Testis (tissue), 3 donors: Measurements from ENCODE around the gene SATB1. TPM values are rescaled to one million over a fixed set of nuclear protein-coding genes. Genes with fewer than 3 reads are reported as not detected.

Experiments used
- DNase-seq: peaks from one replicate; pipeline ENCODE4 v3.0.0-alpha.2; 2019
- H3K27ac ChIP-seq, 2 donors: fragments of 200-600 bp; sonication (generic); one replicate each; pipeline ENCODE4 v1.5.1; 2019
- H3K27me3 ChIP-seq: fragments of 200-600 bp; sonication (generic); one replicate; pipeline ENCODE4 v1.5.1; 2019
- H3K36me3 ChIP-seq: fragments of 200-600 bp; sonication (generic); one replicate; pipeline ENCODE4 v1.5.1; 2017; ENCODE audit warnings: low read depth; ENCODE audit errors: missing control alignments
- H3K4me1 ChIP-seq: fragments of 200-600 bp; sonication (generic); one replicate; pipeline ENCODE4 v1.5.1; 2019
- H3K4me3 ChIP-seq, 2 donors: fragments of 200-600 bp; sonication (generic); one replicate each; pipeline ENCODE4 v1.5.1; 2017 to 2019
- H3K9me3 ChIP-seq: fragments of 200-600 bp; sonication (generic); one replicate; pipeline ENCODE4 v1.5.1; 2017
- POLR2A ChIP-seq: fragments of 450-650 bp; IDR thresholded peaks from one replicate; pipeline ENCODE4 v1.6.1; 2017; ENCODE audit warnings: antibody characterized with exemption, mild to moderate bottlenecking, moderate library complexity
- WGBS, 2 donors: methylation state at CpG; one replicate each; pipeline ENCODE4 v1.1.5; 2018; 5-methylcytosine and 5-hydroxymethylcytosine counted together
- intact Hi-C: fragments of 100-400 bp; cut with DNase I; formaldehyde crosslinking; loops from one replicate; pipeline ENCODE4 v1.15.1; 2023; ENCODE audit warnings: low total_unique reads
- polyA plus RNA-seq: library from polyadenylated mRNA; stranded (reverse); fragments of 350-450 nt; fragmentation: Illumina TruSeq; extraction: RNeasy Lipid Tissue Mini Kit (QIAGEN cat#74804); gene quantifications from one replicate; pipeline ENCODE4 v1.2.3, GENCODE V29; 2014; ENCODE audit warnings: low read depth, low replicate concordance; ENCODE audit not compliant: insufficient read depth
- total RNA-seq, 2 donors: library from RNA; depleted of rRNA; stranded (reverse); fragments of >200 nt; gene quantifications; one replicate each; pipeline ENCODE4 v1.2.3, GENCODE V29; 2016
- TF ChIP-seq, protein P1 (sequence below), 3 experiments: fragments of 450-650 bp in 2 of 3; fragments of 200-600 bp in 1 of 3; sonication (generic) in 1 of 3; IDR thresholded peaks; one replicate each; pipeline ENCODE4 v1.5.1; 2016 to 2019; ENCODE audit warnings: antibody characterized with exemption in 3 of 3, mild to moderate bottlenecking in 2 of 3, moderate library complexity in 1 of 3

Gene SATB1
- total and polyA plus RNA-seq, 3 donors from 2014 or later: 12.6 to 44.4 (median 36.1) TPM

DNA sequence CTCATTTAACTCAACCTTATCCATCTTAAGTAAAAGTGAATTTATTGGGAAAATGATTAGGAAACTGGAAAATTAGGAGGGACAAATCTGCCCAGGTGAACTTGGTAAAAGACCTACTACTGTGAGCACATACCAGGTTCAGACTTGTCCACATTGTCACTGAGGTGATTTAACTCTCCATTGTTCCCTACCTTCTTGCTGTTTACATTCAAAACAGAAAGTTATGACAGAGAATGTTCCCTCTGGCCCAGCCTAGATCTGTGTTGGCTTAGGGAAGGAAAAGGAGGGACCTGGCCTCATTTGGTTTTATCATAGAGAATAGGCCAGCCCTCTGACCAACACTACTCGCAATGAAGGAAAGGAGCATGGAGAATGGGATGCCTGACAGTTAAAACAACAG is 117.6 kb downstream of the SATB1 start:
- DNase-seq: no peak
- Histone ChIP-seq H3K4me1 (no peaks in the 10 kb centered on the region), H3K27ac (no peak overlapping the region), H3K4me3 (no peak overlapping the region), H3K36me3 (no peaks in the 10 kb centered on the region), H3K9me3 (no peaks in the 10 kb centered on the region), H3K27me3 (no peaks in the 10 kb centered on the region)
- intact Hi-C loops: no loop called here
- TF ChIP-seq, protein P1, sequence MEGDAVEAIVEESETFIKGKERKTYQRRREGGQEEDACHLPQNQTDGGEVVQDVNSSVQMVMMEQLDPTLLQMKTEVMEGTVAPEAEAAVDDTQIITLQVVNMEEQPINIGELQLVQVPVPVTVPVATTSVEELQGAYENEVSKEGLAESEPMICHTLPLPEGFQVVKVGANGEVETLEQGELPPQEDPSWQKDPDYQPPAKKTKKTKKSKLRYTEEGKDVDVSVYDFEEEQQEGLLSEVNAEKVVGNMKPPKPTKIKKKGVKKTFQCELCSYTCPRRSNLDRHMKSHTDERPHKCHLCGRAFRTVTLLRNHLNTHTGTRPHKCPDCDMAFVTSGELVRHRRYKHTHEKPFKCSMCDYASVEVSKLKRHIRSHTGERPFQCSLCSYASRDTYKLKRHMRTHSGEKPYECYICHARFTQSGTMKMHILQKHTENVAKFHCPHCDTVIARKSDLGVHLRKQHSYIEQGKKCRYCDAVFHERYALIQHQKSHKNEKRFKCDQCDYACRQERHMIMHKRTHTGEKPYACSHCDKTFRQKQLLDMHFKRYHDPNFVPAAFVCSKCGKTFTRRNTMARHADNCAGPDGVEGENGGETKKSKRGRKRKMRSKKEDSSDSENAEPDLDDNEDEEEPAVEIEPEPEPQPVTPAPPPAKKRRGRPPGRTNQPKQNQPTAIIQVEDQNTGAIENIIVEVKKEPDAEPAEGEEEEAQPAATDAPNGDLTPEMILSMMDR (IDR thresholded peaks at IDR 0.05): no peak
- no peak for TF ChIP-seq POLR2A
- 93 to 94% methylated on average over 1 of the region's 1 CpG for WGBS, 2 donors

DNA sequence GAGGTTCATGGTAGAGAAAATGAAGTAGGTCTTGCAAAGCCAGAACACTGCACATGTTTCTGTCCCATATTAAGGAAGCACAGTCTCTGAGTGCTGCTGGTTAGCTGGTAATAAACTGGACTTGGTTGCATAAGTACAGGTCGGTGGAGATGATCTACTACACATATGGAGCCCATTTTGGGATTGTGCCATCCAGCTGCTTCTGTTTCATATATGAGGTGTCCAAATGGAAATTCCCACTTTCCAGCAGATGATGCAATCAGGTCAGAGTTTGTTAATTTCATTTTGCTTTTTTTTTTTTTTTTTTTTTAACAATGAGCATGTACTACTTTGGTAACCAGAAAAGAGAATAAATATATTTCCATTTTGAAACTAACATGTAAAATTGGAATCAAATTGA is 122.6 kb downstream of the SATB1 start:
- WGBS, 2 donors: 65 to 84% methylated on average over 1 of the region's 1 CpG
- DNase-seq: no peak
- intact Hi-C loops: no loop called here
- Histone ChIP-seq H3K27ac (no peak overlapping the region), H3K27me3 (no peaks in the 10 kb centered on the region), H3K9me3 (no peaks in the 10 kb centered on the region), H3K36me3 (no peaks in the 10 kb centered on the region), H3K4me3 (no peak overlapping the region), H3K4me1 (no peaks in the 10 kb centered on the region)
- TF ChIP-seq, protein P1 (IDR thresholded peaks at IDR 0.05): no peak

DNA sequence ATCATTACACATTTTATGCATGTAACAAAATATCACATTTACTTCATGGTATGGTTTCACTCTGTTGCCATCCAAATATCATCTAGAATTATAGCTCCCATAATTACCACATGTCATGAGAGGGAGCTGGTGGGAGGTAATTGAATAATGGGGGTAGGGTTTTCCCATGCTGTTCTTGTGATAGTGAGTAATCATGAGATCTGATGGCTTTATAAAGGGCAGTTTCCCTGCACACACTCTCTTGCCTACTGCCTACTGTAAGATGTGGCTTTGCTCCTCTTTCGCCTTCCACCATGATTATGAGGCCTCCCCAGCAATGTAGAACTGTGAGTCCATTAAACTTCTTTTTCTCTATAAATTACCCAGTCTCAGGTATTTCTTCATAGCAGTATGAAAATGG is 123.4 kb downstream of the SATB1 start:
- no peak overlapping the region for H3K27ac ChIP-seq
- no peak for TF ChIP-seq POLR2A
- TF ChIP-seq, protein P1 (IDR thresholded peaks at IDR 0.05): no peak
- H3K4me3 ChIP-seq: no peak overlapping the region
- H3K36me3 ChIP-seq: no peaks in the 10 kb centered on the region
- intact Hi-C loops: no loop called here
- 91 to 93% methylated on average over 1 of the region's 1 CpG for WGBS, 2 donors
- H3K4me1 ChIP-seq: no peaks in the 10 kb centered on the region
- H3K27me3 ChIP-seq: no peaks in the 10 kb centered on the region
- H3K9me3 ChIP-seq: no peaks in the 10 kb centered on the region
- DNase-seq: no peak

DNA sequence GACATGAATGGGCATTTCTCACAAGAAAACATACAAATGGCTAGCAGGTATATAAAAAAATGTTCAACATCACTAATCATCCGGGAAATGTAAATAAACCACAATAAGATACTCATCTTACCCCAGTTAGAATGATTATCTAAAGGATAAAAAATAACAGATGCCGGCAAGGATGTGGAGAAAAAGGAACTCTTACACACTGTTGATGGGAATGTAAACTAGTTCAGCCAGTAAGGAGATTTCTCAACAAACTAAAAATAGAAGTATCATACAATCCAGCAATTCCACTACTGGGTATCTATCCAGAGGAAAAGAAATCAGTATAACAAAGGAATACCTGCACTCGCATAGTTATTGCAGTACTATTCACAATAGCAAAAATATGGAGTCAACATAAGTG is 124.2 kb downstream of the SATB1 start:
- no peaks in the 10 kb centered on the region for H3K9me3 ChIP-seq
- intact Hi-C loops: no loop called here
- no peaks in the 10 kb centered on the region for H3K4me1 ChIP-seq
- no peak overlapping the region for H3K27ac ChIP-seq
- WGBS, 2 donors: 84 to 91% methylated on average over 3 of the region's 3 CpGs
- TF ChIP-seq, protein P1 (IDR thresholded peaks at IDR 0.05): no peak
- no peak for TF ChIP-seq POLR2A
- no peak for DNase-seq
- no peaks in the 10 kb centered on the region for H3K27me3 ChIP-seq
- no peaks in the 10 kb centered on the region for H3K36me3 ChIP-seq
- no peak overlapping the region for H3K4me3 ChIP-seq

DNA sequence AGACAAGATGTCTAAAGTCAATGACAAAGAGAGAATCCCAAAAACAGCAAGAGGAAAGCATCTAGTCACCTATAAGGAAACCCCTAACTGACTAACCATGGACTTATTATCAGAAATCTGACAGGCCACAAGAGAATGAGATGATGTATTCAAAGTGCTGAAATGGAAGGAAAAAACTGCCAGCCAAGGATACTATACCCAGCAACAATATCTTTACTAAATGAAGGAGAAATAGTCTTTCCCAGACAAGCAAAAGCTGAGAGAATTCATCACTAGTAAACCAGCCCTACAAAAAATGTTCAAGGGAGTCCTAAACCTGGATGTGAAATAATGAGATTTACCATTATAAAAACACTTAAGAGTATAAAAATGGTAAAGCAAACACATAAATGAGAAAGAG is 128.0 kb downstream of the SATB1 start:
- TF ChIP-seq, protein P1 (IDR thresholded peaks at IDR 0.05): no peak
- no peak for TF ChIP-seq POLR2A
- no peak overlapping the region for H3K27ac ChIP-seq

More for the DNA sequence above, 128.0 kb downstream of the SATB1 start:
- H3K9me3 ChIP-seq: no peaks in the 10 kb centered on the region
- intact Hi-C loops: no loop called here
- H3K27me3 ChIP-seq: no peaks in the 10 kb centered on the region
- no peaks in the 10 kb centered on the region for H3K36me3 ChIP-seq
- no peak overlapping the region for H3K4me3 ChIP-seq
- no peaks in the 10 kb centered on the region for H3K4me1 ChIP-seq
- DNase-seq: no peak
